GM19025 (cell line): ENCODE results near the gene R3HDM1.
"Not testable (repeated sequence)": the region's sequence is repeated elsewhere in the genome, so short reads cannot be mapped to it uniquely, and the experiment has no call there.

Experiments used
- ATAC-seq: cut with Tn5 transposase; IDR thresholded peaks from one replicate; pipeline ENCODE4 v1.9.1; 2021; ENCODE audit warnings: mild to moderate bottlenecking, low read depth, moderate library complexity; ENCODE audit not compliant: unreplicated experiment

The R3HDM1 gene

DNA sequence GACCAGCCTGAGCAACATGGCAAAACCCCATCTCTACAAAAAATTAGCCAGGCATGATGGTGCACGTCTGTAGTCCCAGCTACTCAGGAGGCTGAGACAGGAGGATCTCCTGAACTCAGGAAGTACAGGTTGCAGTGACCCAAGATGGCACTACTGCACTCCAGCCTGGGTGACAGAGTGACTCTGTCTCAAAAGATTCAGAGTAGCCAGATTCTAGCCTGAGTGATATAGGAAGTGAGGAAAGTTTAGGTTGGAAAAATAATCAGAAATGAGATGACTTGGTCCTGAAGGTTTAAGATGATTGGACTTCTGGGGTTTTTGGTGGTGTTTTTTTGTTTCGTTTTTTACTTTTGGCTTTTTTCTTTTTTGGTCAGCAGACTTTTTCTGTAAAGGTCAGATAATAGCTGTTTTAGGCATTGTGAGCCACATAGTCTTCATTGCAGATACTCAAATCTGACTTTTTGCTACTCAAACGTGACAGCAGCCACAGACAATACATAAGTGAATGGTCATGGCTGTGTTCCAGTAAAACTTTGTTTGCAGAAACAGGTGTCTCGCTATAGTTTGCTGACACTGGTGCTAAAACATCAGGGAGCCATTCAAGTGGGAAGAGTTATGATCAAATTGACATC, 106.3 kb downstream of the R3HDM1 start:
- ATAC-seq = peak; percentile 82

DNA sequence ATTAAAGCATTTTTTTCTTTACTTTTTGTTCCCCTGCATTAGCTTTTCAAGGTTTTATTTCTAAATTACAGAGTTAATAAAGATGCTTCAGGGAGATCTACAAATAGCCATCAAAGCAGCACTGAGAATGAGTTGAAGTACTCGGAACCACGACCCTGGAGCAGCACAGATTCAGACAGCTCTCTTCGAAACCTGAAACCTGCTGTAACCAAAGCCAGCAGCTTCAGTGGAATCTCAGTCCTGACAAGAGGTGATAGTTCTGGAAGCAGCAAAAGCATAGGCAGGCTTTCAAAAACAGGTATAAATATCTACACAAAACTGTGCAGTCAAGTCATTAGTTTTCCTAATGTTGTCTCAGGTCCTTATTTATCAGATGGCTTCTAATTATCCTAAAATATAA, 107.5 kb downstream of the R3HDM1 start:
- ATAC-seq = no peak

DNA sequence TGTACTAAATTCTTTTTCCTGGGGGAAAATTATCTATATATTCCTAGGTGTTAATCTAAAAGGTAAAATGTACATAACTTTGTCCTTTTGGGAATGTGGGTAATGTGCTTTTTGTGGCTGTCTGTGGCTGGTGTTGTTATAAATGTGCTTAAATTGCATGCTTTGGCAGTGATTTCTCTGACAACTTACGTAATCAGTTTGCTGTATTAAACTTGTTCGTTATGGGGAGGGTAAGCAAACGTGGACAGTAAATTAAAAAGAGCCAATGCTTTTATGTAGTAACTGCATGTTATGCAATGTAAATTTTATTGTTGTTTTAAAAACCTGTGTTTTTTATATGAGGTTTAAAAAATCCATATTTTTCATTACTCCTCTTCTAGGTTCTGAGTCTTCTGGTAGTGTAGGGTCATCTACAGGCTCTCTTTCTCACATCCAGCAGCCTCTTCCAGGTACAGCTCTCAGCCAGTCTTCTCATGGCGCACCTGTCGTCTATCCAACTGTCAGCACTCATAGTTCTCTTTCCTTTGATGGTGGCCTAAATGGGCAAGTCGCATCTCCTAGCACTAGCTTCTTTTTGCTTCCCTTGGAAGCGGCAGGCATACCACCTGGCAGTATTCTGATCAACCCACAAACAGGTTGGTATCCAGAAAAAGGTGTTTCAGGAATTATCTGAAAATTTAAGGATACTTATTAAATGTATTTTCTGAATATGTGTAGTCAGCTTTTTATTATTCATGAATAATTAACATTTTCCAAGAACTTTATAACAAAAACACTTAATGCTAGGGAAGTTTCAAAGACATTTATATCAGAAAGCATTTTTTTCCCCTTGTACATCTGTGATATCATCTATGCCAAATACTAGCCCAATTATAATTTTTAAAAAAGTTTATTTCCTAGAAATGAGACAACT, 110.1 kb downstream of the R3HDM1 start:
- ATAC-seq = no peak

DNA sequence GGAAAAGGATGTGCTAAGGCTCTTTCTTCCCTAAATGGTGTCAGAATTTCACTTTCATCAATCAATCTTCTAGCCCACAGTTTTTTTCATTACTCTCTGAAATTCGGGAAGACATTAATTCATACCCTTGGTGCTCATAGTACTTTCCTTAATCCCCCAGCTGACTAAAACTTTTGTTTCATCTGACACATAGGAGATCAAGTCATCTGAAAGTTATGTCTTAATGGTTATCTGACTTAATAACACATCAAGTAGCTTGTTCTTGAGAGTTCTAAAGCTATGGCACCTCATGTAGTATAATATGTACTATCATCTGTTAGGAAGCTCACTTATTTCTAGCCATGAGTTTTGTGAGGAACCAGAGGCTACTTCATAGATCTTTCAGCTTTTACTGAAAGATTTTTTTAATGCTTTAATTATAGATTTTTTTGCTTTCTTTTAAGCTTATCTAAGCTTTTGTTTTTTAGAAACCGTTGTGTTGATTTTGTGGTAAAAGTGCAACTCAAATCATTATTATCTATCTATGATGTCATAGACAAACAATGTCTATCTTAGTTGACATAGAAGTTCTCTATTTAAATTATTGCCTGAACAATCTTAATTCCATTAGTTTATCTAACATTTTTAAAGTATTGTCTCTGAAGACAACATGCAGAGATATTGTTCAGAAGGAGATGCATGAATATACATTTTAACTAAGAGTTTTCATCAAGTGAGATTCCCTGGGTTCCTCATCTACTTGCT, 116.7 kb downstream of the R3HDM1 start:
- no peak for ATAC-seq

DNA sequence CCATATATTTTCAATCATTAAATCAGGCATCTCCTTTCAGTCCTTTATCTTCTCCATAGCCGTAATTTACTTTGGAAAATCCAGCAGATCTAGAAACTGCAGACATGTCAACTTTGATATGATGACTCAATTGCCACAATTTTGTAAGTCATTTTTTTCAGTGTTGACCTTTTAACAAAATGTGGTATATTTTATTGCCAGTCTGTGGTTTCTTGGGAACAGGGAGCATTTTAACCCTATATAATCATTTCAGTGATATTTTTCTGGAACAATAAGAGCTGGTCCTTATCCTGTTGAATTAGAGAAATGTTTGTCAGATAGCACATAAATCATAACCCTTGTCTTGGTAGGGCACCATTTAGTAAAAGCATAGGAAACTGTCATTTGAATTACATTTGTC, 119.4 kb downstream of the R3HDM1 start:
- no peak for ATAC-seq

DNA sequence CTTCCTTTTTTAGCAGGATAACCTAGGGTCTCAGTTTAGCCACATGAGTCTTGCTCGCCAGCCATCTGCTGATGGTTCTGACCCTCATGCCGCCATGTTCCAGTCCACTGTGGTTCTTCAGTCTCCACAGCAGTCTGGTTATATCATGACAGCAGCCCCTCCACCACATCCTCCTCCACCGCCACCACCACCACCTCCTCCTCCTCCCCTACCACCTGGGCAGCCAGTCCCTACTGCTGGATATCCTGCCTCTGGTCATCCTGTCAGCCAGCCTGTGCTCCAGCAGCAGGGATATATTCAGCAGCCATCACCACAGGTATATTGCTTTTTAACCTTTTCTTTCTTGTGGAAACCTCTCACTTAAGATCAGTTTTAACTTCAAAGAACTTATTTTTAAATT, 120.4 kb downstream of the R3HDM1 start:
- no peak for ATAC-seq

DNA sequence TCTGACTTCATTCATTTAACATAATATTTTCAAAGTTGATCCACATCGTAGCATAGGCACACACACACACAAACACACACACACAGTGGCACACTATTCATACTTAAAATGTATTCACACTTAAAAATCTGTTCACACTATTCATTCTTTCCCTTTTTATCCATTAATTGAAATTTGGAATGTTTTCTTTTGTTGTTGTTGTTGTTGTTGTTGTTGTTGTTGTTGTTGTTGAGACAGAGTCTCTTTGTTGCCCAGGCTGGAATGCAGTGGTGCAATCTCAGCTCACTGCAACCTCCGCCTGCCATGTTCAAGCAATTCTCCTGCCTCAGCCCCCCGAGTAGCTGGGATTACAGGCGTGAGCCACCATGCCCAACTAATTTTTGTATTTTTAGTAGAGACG, 123.0 kb downstream of the R3HDM1 start:
- ATAC-seq = not testable (repeated sequence)

DNA sequence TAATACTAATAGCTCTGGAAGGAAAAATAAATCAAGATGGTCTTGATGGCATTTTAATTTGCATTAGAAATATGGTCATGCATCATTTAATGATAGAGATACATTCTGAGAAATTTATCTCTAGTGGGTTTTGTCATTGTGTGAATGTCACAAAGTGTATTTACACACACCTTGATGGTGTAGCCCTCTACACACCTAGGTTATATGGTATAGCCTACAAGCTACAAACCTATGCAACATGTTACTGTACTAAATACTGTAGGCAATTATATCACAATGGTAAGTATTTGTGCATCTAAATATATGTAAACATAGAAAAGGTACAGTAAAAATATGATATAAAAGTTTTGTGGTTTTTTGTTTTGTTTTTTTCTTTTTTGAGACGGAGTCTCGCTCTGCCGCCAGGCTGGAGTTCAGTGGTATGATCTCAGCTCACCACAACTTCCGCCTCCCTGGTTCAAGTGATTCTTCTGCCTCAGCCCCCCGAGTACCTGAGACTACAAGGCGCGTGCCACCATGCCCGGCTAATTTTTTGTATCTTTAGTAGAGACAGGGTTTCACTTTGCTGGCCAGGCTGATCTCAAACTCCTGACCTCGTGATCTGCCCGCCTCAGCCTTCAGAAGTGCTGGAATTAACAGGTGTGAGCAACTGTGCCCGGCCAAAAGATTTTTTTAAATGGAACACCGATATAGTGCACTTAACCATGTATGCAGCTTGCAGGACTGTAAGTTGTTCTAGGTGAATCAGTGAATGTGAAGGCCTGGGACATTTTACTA, 126.7 kb downstream of the R3HDM1 start:
- ATAC-seq = no peak

DNA sequence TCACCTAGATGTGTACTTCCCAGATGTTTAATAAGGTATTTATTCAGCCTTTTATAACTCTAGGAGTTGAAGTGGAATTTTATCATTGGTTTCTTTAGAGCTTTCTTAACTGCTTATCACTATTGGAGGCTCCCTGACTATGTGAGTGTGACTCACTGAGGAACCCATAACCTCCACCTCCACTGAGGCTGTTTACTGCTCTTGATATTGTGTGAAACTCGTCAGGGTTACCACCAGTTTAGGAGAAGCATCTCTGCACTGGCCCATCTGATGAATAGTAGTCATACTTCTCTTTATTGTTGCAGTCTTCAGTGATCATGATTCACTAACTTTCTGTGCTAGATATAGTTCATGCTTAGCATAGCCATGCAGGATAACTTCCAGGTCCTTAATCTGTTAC, 130.8 kb downstream of the R3HDM1 start:
- no peak for ATAC-seq

DNA sequence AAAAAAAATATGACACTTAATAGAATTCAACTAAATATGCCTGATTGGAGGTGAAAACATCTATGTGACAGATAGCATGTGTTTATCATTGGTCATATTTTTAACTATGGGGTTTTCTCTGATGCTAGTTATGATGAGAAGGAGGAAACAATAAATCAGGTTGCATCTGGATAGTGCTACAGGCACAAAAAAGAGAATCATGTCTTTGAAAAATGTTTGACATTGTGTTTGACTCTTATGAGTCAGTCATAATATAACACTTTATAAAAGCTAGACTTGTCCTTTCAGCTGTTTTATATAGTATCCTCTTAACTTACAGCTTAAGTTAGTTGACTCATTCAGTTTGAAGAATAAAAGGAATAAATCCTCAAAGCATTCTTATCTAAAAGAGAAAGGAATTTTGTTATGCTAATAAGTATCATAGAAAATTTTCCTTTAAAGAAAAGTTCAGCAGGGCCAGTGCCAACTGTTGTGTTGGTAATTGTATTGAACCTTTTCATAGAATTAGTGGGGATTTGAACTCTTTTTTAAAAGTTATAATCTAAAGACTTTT, 131.9 kb downstream of the R3HDM1 start:
- no peak for ATAC-seq

DNA sequence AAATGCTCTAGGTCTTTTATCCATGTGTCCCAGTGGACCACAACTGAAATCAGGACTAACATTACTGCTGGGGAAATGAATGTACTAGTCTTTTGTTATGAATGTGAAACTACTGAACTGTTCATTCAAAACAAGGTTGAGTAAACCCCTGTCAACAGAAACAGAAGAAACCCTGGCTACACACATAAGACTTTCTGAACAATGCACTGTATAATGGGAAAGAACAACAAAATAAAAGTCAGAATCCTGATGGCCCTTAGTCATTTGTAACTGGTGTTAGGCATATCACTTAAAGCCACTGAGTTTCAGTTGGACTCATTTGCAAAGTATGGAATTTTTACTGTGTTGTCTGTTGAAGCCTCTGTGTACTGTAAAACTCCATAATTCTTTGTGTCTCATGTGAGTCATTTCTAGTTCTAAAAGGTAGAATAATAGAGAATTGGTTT, 133.4 kb downstream of the R3HDM1 start:
- peak; percentile 88 for ATAC-seq

DNA sequence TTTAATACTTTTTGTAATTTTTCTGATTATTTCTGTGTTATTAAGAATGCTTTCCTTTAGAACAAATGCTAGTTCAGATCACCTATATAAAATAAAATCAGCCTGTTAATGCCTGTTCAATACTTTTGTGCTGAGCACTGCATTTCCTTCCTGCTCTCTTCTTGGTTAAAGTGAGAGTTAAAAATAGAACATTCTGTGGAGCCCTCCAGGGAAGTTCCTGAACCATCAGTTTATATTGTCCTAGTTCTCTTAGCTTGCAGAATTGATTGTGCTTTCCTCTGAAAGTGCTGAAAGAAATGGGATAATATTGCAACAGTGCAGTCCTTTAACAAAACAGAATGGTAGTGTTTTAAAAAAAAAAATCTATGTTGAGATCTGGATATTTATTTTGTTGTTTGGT, 135.8 kb downstream of the R3HDM1 start:
- ATAC-seq = no peak

DNA sequence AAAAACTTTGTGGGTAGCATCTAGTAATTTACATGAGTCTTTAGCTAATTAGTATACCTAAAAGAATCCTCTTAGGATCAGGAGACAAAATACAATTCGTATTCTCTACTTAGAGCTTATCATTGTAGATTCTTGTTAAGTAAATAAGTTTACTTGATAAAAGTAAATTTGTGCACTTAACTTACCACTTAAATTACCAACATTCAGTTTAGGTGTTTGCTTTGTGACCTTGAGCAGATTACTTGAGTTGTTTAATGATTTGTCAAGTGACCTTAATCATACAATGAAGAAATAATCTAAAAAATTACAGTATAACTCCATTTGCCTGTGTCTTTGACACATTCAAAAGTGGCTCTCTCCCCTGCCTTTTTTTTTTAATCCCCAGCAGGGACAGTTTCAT, 143.2 kb downstream of the R3HDM1 start:
- ATAC-seq = no peak

DNA sequence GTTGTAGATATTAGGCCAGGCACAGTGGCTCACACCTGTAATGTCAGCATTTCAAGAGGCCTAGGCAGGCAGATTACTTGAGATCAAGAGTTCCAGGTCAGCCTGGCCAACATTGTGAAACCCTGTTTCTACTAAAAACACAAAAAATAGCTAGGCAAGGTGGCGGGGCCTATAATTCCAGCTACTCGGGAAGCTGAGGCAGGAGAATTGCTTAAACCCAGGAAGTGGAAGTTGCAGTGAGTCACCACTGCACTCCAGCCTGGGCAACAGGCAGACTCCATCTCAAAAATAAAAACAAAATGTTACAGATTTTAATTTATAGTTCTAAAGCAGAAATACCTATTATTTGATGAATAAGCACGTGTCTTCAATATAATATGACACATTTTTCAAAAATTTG, 144.7 kb downstream of the R3HDM1 start:
- ATAC-seq = no peak

DNA sequence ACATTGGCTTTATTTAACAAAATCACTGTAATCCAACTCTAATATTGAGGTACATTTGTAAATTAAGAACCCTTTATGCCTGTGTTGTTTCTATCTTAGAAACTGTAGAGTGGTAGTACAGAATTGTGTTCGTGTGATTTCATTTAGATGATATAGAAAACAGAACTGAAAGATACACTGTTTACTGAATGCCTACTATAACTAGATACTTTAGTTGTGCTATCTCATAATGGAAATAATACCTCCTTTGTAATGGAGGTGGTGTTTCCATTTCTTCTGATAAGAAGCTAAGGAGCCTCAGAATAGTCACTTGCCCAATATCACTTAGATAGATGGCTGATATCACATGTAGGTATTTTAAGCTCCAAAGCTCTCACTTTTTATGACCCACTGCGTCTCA, 147.8 kb downstream of the R3HDM1 start:
- ATAC-seq = no peak

DNA sequence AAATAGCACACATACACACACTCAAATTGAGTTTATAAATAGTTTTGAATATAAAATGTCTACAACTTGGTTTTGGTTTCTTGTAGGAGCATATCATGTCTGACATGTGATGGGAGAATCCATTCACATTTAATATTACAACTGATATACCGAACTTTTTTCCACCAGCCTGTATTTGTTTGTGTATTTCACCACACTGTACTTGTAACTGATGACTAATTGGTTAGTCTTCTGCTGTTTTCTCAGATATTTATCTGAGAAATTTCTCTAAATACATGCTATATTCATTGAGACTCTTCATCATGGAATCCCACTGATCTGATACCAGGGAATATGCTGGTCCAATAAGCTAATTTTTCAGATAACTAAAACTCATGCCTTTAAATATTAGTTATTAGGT, 154.1 kb downstream of the R3HDM1 start:
- no peak for ATAC-seq

DNA sequence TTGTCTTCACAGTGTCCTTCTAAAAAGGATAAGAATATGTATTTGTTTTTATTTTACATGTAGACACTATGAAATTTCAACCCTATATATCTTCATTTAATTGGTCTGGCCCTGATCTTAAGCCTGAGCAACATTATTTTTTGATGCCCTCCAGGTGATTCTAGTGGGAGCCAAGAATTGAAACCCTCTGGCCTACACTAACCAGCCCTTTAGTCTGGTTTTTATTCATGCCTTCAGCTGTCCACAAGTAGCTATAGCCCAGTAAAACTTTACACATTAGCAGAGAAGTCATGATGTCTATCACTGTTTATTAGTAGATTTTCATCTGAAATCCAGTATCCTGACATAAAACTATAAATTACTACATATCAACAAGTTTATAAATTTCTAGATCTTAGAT, 157.7 kb downstream of the R3HDM1 start:
- ATAC-seq = no peak

DNA sequence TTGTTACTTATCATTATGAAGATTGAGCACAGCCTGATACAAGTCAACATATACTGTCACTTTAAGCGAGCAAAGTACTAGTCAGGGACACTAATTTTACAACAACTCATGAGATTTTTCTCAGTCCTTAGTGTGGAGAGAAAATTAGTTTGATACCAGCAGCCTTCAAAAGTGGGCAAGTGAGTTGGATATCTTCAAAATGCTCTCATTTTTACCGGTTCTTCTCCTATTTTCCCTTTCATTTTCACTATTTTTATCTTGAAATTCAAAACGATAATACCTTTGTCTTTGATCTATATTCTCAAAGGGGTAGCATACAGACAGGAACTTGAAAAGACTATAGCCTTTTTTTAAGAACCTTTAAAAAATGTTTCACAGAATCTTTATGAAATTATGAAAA, 158.4 kb downstream of the R3HDM1 start:
- ATAC-seq = no peak

DNA sequence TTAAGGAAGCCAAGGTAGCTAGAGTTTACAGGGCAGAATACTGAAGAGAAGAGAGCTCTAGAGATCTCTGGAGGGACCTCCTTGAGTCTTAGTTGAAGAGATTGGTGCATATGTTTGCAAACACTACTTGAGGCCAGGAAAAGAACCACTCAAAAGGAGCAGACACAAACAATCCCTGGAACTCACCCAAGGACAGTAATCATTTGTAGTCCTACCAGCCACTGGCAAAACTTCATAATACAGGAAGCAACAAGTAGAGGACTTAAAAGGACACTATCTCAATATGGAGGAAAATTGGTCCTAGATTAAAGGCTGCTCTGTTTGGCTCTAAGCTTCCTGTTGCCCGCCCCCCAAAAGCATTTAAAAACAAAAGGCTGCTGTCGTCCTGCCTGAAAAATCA, 163.4 kb downstream of the R3HDM1 start:
- no peak for ATAC-seq

DNA sequence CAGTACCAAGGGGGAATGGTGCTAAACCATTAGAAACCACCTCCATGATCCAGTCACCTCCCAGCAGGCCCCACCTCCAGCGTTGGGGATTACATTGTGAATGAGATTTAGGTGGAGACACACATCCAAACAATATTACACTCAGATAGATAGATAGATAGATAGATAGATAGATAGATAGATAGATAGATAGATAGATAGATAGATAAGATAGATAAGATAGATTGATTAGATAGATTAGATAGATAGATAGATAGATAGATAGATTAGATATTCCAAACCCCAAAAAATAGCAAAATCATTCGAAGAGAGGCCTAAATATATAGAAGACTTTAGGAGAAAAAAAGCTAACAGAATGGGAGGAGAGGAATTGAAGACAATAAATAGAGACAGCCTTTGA, 167.6 kb downstream of the R3HDM1 start:
- no peak for ATAC-seq
